Pancreas (tissue), 10 donors: Measurements from ENCODE around the gene FURIN. TPM values are rescaled to one million over a fixed set of nuclear protein-coding genes. Genes with fewer than 3 reads are reported as not detected.
A peak's percentile ranks its signal among the peaks of the same experiment; 100 is the strongest.

Experiments used
- ATAC-seq, 4 donors: fragments of 200-7000 bp; cut with Tn5 transposase; one replicate each; pipeline versions ENCODE4 v1.8.0 to v1.9.1; 2020; ENCODE audit warnings: mild to moderate bottlenecking in 4 of 4, moderate library complexity in 4 of 4
- DNase-seq, 6 donors: peaks; one replicate each; pipeline ENCODE4 v3.0.0-alpha.2; 2020
- FAIRE-seq: peaks from 2 replicates; lab custom pipeline; 2012; peaks lifted over from hg19 to GRCh38; lab: Jason Lieb, UNC
- H3K27ac ChIP-seq, 4 donors: fragments of 200-600 bp; sonication (generic); 1 replicate in 3 of 4; 2 replicates in 1 of 4; pipeline versions ENCODE4 v1.5.0 to v1.8.0; 2020
- H3K27me3 ChIP-seq, 4 donors: fragments of 200-600 bp; one replicate each; pipeline ENCODE4 v1.8.0; 2021
- H3K36me3 ChIP-seq, 3 donors: fragments of 200-600 bp; sonication (generic) in 1 of 3; one replicate each; pipeline versions ENCODE4 v1.5.0 to v1.8.0; 2020 to 2021
- H3K4me1 ChIP-seq, 3 donors: fragments of 200-600 bp; one replicate each; pipeline ENCODE4 v1.8.0; 2021
- H3K4me3 ChIP-seq, 4 donors: fragments of 200-600 bp; sonication (generic) in 2 of 4; one replicate each; pipeline versions ENCODE4 v1.5.0 to v1.8.0; 2020 to 2021
- H3K9me3 ChIP-seq, 4 donors: fragments of 200-600 bp; one replicate each; pipeline ENCODE4 v1.8.0; 2021
- CTCF ChIP-seq, 4 donors: fragments of 200-600 bp; sonication (generic) in 3 of 4; IDR thresholded peaks; one replicate each; pipeline versions ENCODE4 v1.5.0 to v1.8.0; 2021; ENCODE audit warnings: antibody characterized with exemption in 4 of 4
- WGBS, 2 donors: extraction: QIAGEN DNeasy Blood & Tissue Kit; methylation state at CpG; one replicate each; pipeline ENCODE4 v1.1.7; 2013; 5-methylcytosine and 5-hydroxymethylcytosine counted together
- intact Hi-C, 3 donors: fragments of 100-400 bp; cut with DNase I; formaldehyde crosslinking; loops; one replicate each; pipeline versions ENCODE4 v1.11.1 to v1.14.2; 2022
- polyA plus RNA-seq, 2 donors: library from polyadenylated mRNA; stranded (reverse); fragments of 200-250 nt; gene quantifications; one replicate each; pipeline ENCODE4 v1.2.3, GENCODE V29; 2013
- total RNA-seq, 6 donors: library from RNA; stranded (reverse); fragmentation: NEBNext Ultra II Directional in 4 of 6; extraction: Animal tissue kit (Norgen Biotek cat#: 25700) in 4 of 6; gene quantifications; one replicate each; pipeline versions ENCODE4 v1.2.1 to v1.2.4, GENCODE V29; 2021 to 2023
- donor health status: healthy with polysubstance abuse.
- donor health status: DM: no; HTN: no; CAD: no; lungs with moderate emphysema.
- donor health status: DM: no; HTN: no; CAD: no.
- donor health status: control.
- donor health status: control.
- donor health status: Bipolar disorder and iron deficiency.
- donor health status: DM: yes; HTN: yes; CAD: no.
- donor health status: DM: no; HTN: no; CAD: no.
- donor health status: DM: no; HTN: no; CAD: no.
- donor health status: DM: yes; HTN: yes; CAD: no.

The FURIN gene
- total and polyA plus RNA-seq, 8 donors = 50.3 to 106 (median 84.2) TPM

GRCh38 chr15:90882781-90883525, 14.6 kb downstream of the FURIN start:
- DNase-seq = peak in 3 of 6 donors; percentile 50 to 71 (median 58)
- ATAC-seq = peak in 2 of 4 donors; percentile 3 to 4
- intact Hi-C loops = no loop called here
- H3K27me3 ChIP-seq = no peaks in the 10 kb centered on the region
- H3K4me3 ChIP-seq = no peak overlapping the region
- no peak for TF ChIP-seq CTCF (IDR thresholded peaks at IDR 0.05)
- FAIRE-seq = no peak
- H3K27ac ChIP-seq = peak overlapping the region; percentile 51 to 88 (median 82)
- 62 to 65% methylated on average over 13 of the region's 13 CpGs for WGBS, 2 donors
- peaks cover 4 to 42% (median 39%) of the 10 kb centered on the region in 3 donors for H3K36me3 ChIP-seq
- H3K4me1 ChIP-seq = peaks cover 0 to 23% (median 0%) of the 10 kb centered on the region in 3 donors
- no peaks in the 10 kb centered on the region for H3K9me3 ChIP-seq

GRCh38 chr15:90883526-90883975, 15.2 kb downstream of the FURIN start:
- Histone ChIP-seq H3K9me3 (no peaks in the 10 kb centered on the region), H3K36me3 (peaks cover 4 to 36% (median 33%) of the 10 kb centered on the region in 3 donors), H3K4me1 (peaks cover 0 to 23% (median 0%) of the 10 kb centered on the region in 3 donors), H3K4me3 (peak overlapping the region in 2 of 4 donors; percentile 35 to 43), H3K27me3 (no peaks in the 10 kb centered on the region), H3K27ac (peak overlapping the region; percentile 51 to 88 (median 82))
- FAIRE-seq = no peak
- 58 to 65% methylated on average over 7 of the region's 7 CpGs for WGBS, 2 donors
- peak in 3 of 6 donors; percentile 50 to 59 (median 57) for DNase-seq
- intact Hi-C loops = no loop called here
- TF ChIP-seq CTCF (IDR thresholded peaks at IDR 0.05) = no peak
- peak; percentile 5 to 14 (median 7) for ATAC-seq

GRCh38 chr15:90883976-90884718, 15.8 kb downstream of the FURIN start, which contains the start of gene FES:
Gene FES (plus strand): TSS chr15:90884504. CDS start chr15:90885046, 542 bp downstream.
- no peak for FAIRE-seq
- WGBS, 2 donors = 22 to 28% methylated on average over 51 to 58 of the region's 58 CpGs
- no peak for TF ChIP-seq CTCF (IDR thresholded peaks at IDR 0.05)
- Histone ChIP-seq H3K9me3 (no peaks in the 10 kb centered on the region), H3K36me3 (peaks cover 4 to 30% (median 27%) of the 10 kb centered on the region in 3 donors), H3K27ac (peak within 1 kb of the TSS; percentile 51 to 88 (median 82)), H3K4me1 (peaks cover 0 to 23% (median 0%) of the 10 kb centered on the region in 3 donors), H3K27me3 (no peaks in the 10 kb centered on the region), H3K4me3 (peak within 1 kb of the TSS; percentile 23 to 43 (median 32))
- peak in 5 of 6 donors; percentile 46 to 86 (median 71) for DNase-seq
- intact Hi-C loops = no loop called here
- ATAC-seq = peak; percentile 43 to 62 (median 54)

GRCh38 chr15:90884719-90885431, 16.5 kb downstream of the FURIN start:
- DNase-seq = peak in 2 of 6 donors; percentile 59 to 78
- Histone ChIP-seq H3K4me3 (peak overlapping the region; percentile 23 to 43 (median 32)), H3K36me3 (peaks cover 2 to 23% (median 20%) of the 10 kb centered on the region in 3 donors), H3K27ac (peak overlapping the region; percentile 51 to 88 (median 82)), H3K9me3 (no peaks in the 10 kb centered on the region), H3K27me3 (no peaks in the 10 kb centered on the region), H3K4me1 (peaks cover 0 to 23% (median 0%) of the 10 kb centered on the region in 3 donors)
- no peak for TF ChIP-seq CTCF (IDR thresholded peaks at IDR 0.05)
- FAIRE-seq = no peak
- intact Hi-C loops = loop anchor here in 1 of 3 donors (5.0 kb wide), 1 partner anchor 238 kb away; no protein-coding TSS in a partner anchor
- 71 to 76% methylated on average over 15 to 16 of the region's 16 CpGs for WGBS, 2 donors
- ATAC-seq = peak; percentile 1 to 8 (median 2)
